ENCODE data around the gene SERPINA12.

SERPINA12 gene

DNA sequence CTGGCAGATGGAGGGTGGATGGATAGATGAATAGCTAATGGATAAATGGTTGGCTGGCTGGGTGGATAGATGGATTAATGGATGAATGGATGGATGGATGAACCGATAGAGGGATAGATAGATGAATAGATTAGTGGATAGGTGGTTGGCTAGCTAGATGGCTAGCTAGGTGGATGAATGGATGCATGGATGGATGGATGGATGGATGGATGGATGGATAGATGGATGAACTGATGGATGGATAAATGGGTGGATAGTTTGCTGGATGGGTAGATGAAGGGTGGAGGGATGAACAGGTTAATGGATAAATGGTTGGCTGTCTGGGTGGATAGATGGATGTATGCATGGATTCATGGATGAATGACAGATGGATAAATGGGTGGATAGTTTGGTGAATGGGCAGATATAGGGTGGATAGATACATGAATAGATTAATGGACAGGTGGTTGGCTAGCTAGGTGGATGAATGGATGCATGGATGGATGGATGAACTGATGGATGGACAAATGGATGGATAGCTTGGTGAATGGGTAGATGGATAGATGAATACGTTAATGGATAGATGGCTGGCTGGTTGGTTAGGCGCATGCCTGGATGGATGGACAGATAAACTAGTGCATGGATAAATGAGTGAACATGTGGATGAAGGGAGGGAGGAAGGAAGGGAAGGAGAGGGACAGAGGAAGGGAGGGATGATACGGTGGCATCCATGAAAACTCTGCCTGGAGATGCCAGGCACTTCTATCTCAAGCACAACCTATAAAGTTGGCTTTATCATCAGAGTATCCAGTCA lies 41.3 kb downstream of the SERPINA12 start:
- DNase-seq (ENCODE audit: low read depth in 2 of 3, low spot score in 1 of 3): no peak

DNA sequence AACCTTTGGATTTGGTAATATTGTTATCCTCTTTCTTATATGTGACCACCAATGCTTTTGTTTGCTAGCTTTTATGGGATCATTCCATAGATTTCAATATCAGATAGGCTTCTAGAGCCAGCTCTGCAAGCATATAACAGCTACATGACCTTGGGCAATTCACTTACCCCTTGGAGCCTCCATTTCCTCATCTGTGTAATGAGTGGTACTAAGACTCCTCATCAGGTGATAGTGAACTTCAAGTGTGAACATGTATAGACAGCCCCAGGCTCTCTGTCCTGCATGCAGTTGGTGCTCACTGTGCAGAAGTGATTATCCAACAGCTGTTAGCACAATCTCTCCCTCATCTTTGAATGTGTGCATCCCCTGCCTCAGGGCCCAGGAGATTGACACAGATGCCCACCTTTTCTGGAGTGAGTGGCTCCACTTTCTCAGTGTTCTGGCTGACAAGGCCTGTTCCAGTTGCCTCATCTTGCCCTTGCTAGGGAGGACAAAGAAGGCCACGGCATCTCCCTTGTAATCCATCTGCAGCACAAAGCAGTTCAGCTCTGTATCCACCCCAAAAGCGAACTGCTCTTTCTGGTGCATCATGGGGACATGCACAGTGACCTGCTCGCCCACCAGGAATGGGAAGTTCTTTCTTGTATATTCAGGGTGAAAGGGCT lies 42.4 kb downstream of the SERPINA12 start:
- DNase-seq (ENCODE audit: low read depth in 2 of 3, low spot score in 1 of 3): no peak

DNA sequence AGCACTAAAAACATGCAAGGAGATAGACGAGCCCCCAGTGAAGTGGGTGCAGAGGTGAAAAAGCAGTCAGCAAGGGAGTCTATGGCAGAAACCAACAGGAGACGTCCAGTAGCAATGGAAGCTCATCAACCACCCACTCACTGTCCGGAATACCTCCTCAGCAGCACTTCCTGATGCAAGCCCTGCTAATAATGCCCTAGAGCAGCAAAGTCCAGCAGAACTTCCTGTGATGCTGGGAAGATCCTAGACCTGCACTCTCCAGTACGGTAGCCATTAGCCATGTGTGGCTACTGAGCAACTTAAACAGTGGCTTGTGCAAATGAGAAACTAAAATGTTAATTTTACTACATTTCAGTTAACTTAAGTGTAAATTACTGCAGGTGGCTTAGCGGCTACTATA lies 44.2 kb downstream of the SERPINA12 start:
- no peak for DNase-seq (ENCODE audit: low read depth in 2 of 3, low spot score in 1 of 3)

DNA sequence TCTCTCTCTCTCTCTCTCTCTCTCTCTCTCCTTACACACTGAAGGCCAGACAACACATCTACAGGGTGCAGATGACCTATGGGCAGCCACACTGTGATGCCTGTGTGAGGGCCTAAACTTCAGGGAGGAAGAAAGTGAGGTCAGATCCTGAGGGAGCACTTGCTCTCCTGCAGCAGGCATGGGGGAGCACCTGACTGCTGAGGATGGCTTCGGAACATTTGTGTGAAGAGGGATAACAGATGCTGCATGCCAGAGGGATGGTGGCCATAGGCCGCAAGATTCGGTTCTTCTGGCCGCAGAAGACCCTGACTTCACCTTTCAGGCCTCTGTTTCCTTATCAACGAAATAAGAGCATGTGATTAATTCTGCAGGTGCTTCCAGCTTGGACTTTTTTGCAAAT lies 45.0 kb downstream of the SERPINA12 start:
- no peak for DNase-seq (ENCODE audit: low read depth in 2 of 3, low spot score in 1 of 3)

DNA sequence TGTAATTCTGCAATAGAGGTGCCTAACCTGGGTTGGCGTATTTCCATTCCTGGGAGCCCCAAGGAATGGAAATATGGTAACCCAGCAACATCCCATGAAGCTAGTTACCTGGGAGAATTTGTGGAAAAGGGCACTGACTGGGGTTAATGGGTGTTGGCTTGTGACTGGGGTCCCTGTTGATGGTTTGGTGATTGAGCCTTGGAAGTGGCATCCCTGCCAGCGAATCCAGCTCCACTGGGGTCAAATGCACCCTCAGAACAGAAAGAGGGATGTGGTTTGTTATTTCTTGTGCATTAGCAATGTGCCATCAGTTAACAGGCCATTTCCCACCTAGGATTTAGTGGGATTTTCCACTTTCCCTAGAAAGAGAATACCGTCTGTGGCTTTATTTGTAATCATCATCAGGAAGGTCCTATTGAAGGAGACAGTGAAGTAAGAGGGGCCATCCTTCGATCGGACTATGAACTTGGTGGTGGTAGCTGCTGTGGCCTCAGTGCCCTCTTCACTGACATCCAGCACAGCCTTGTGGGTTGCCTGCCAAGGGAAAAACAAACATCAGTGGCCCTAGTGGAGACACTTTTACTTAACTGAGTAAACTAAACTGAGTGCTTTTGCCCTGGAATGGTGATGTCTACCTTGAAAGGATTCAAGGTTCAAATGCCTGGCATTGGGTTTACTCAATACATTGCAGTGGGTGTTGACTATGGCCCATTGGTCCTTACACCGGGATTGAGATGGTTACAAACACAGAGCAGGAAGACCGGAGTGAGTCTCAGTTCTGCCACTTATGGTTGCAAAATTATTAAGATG lies 46.3 kb downstream of the SERPINA12 start:
- no peak for DNase-seq (ENCODE audit: low read depth in 2 of 3, low spot score in 1 of 3)

DNA sequence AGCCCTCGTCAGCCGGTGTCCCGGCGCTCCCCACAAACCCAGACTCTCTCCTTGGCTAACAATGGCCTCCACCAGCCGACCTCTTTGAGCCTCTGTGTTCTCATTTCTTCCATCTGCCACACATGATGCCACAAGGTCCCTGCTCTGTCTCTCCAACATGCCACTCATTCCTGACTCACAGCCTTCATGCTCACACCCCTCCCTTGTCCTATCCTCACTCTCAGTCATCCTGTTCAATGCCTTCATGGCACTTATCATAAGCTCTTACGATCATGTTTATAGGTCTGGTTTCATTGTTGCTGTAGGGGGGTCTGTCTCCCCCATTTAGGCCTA lies 47.1 kb downstream of the SERPINA12 start:
- DNase-seq (ENCODE audit: low read depth in 2 of 3, low spot score in 1 of 3): no peak

DNA sequence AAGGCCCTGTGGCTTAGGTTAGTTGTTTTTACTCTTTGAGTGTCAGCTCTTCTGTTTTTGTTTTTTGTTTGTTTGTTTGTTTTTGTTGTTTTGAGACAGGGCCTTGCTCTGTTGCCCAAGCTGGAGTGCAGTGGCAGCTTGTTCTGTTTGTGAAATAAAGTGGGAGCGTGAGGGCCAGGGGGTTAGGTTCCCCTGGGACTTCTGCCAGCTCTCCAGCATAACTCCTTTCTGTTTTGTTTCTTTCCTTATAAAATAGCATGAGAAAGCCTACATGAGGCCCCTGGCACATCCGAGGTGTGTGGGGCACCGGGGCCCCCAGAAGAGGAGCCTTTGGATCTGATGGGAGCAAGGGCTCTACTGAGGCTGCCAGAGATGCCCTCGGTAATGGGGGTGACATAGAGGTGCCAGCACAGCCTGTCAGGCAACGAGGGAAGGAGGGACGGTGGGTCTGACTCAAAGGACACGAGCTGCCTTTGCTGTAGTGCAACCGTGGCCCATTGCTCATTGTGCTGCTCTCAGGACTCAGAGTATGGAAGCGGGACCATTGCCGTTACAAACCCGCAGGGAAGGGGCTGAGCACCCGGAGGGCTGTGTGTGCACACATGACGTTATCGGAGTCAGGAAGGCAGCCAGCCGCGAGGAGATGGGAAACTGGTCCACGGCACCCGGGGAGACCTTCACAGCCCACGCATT lies 47.6 kb downstream of the SERPINA12 start:
- DNase-seq (ENCODE audit: low read depth in 2 of 3, low spot score in 1 of 3): no peak

DNA sequence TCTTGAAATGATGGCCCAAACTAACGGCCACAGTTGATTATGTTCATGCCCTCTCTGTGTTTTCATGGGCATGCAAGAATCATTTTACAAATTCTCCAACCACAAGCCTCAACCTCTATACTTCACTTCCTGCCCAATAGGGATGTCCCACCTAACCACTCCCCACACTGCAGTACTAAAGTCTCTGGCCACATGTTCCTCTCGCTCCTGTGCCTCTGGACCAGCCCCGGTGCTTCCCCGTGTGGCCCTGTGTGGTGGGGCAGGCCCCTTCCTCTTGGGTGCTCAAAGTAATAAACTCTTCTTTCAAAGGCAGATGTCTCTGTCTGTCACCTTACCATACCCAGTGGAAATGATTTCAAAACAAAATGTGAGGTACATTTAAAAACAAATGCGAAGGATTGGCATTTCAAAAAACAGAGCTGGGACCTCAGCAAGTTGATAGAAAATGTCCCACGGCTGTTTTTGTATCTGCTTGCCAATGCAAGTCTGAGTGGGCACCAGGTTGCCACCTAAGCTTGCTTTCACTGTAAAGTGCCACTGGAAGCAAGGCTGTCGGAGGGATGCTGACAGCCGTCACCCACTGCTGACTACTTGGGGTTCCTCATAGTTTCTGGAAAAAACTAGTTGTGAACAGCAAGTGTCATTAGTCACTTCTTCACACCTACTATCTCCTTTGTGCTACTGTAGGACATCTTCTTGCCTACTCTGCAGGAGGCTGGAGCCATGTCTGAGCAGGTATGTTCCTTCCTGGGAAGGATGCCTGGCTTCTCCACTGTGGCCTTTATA lies 48.4 kb downstream of the SERPINA12 start:
- DNase-seq (ENCODE audit: low read depth in 2 of 3, low spot score in 1 of 3): no peak

DNA sequence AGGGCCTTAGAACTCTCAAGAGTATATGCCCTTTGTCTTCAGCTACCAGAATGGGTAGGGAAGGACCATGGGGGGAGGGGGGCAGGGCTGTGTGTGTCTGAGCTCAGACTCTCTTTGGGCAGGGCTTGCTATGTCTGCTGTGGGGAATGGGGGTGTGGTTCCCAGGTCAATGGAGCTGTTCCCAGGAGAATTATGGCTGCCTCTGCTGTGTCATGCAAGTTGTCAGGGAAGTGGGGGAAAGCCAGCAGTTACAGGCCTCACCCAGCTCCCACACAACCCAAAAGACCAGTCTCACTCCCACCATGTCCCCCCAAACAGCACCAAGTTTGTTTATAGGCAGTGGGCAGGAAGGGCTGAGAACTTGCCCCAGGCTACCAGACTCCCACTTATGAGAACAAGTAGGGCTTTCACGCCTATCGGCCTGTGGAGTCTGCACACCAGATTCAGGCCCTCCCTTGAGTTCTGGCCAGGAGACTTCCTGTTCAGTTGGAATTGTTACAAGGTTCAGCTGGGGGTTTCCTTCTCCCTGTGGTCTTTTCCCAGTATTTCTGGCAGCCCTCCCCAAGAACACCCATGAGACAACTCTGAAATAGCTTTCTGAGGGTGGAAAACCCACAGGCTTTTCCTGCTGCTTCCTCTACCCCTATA lies 50.6 kb downstream of the SERPINA12 start:
- no peak for DNase-seq (ENCODE audit: low read depth in 2 of 3, low spot score in 1 of 3)

DNA sequence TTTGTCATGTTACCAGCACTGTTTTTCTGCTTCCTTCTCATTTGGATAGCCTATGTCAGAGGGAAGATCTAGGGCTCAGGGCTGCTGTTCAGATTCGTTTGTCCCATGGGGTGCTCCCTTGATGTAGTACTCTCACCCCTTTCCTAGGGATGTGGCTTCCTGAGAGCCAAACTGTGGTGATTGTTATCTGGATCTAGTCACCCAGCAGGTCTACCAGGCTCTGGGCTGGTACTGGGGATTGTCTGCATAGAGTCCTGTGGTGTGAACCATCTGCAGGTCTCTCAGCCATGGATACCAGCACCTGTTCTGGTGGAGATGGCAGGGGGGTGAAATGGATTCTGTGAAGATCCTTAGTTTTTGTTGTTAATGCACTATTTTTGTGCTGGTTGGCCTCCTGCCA lies 51.2 kb downstream of the SERPINA12 start:
- DNase-seq (ENCODE audit: low read depth in 2 of 3, low spot score in 1 of 3): no peak

DNA sequence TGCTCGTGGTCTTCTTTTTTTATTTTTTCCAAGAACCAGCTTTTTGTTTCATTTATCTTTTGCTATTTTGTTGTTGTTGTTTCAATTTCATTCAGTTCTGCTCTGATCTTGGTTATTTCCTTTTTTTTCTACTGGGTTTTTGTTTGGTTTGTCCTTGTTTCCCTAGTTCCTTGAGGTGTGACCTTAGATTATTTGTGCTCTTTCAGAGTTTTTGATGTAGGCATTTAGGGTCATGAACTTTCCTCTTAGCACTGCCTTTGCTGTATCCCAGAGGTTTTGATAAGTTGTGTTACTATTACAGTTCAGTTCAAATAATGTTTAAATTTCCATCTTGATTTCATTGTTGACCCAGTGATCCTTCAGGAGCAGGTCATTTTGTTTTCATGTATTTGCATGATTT lies 53.3 kb downstream of the SERPINA12 start:
- no peak for DNase-seq (ENCODE audit: low read depth in 2 of 3, low spot score in 1 of 3)

DNA sequence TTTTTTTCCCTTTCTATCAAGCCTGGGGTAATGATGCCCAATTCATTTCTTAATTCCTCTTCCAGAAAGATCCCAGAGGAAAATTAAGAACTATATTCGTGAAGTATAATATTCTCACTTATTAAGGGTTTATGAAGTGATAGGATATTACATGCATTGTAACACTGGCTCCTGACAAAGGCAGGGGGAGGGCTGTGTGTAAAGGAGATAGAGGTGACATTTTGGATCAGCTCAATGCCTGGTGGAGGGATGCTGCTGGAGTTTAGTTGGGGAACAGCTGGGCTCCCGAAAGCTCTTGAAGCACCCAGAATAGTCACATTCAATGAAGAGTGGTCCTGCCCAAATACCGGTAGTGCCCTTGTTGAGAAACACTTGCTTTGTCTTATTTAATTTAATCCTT lies 57.4 kb downstream of the SERPINA12 start:
- DNase-seq (ENCODE audit: low read depth in 2 of 3, low spot score in 1 of 3): no peak

DNA sequence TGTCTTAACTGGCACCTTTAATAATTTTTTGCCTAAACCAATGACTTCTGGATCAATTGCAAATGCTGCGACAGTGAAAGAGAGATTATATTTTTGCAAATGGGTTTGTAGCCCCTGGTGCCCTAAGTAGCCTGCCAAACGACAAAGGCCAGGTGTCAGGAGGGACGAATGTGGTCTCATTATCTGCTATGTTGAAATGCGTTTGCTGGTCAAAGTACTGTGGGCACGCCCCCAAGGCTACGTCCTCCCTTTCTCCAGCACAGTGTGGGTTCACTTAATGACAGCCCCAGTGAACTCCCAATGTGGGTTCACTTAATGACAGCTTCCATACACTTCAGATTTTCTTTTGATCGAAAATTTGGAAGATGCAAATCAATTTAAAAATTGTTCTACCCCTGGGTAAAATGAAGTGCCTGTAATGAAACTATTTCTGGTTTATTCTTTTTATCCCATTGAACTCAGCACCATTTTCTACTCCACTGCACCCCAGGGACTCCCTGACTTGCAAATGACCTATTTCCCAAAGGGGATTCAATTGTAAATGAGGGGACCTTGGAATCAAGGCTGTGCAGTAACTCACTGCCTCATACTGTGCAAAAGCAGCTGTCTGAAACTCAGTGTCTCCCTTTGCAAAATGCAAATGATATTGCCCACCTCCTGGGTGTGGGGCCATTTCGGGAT lies 58.0 kb downstream of the SERPINA12 start:
- no peak for DNase-seq (ENCODE audit: low read depth in 2 of 3, low spot score in 1 of 3)

DNA sequence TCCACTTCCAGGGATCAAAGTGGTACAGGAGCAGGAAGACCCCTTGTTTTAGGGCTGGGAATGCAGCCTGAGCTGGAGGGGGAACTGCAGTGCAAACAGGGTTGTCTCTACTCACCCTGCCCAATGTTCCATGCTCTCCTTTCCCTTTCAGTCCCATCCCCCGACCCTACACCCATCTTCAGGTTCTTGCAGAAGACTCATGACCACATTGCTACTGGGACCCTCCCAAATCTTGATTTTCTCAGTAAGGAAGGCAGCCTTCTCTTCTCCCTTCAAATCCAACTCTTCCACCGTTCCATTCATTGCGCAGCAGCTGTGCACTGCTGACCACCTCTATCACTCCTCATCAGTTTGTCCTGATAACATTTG lies 58.6 kb downstream of the SERPINA12 start:
- no peak for DNase-seq (ENCODE audit: low read depth in 2 of 3, low spot score in 1 of 3)

DNA sequence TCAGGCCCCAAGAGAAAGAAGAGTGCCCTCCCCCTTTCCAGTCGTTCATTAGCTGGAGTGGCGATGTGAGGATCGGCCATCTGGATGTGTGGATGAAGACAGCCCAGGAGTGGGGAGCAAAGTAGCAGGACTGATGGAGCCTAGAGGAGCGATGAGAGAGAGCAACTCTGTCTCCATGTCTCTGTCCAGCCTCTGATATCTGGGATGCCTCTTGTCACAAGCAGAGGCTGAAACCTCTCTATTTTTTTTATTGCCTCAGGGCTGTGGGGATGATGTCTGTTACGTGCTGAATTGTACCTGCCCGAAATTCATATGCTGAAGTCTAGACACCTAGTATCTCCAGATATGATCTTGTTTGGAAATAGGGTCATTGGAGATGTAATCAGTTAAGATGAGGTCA lies 59.3 kb downstream of the SERPINA12 start:
- DNase-seq (ENCODE audit: low read depth in 2 of 3, low spot score in 1 of 3): no peak

DNA sequence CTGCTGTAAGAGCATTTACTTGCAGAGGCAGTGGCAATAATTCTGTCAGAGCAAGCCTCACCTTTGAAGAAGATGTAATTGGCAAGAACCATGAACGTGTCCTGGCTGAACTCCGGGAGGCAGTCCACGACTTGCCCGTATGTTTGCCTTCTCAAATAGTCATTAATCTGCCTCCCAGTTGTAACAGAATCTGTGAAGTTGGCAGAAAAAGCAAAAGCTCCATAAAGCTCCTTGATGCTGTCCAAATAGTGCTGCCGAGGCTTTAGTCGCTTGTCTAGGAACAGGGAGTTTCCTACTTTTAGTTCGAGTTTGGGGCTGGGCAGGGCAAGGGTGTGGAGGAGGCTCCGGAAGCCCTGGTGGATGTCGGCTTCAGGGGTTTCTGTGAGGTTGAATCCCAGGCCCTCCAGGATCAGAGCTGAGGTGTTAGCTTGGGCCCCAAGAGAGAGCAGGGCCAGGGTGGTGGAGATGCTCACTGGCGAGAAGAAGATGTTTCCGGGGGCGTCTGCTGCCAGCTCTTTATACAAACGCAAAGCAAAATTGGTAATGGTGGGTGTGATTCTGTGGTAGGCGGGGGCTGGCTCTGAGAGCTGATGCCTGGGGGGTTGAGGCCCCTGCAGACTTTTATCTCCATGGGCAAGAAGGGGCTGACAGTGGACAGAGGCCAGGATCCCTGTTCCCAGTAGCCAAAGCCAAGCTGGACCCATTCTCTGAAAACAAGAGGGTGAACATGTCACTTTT lies 61.0 kb downstream of the SERPINA12 start:
- DNase-seq (ENCODE audit: low read depth in 2 of 3, low spot score in 1 of 3): no peak

DNA sequence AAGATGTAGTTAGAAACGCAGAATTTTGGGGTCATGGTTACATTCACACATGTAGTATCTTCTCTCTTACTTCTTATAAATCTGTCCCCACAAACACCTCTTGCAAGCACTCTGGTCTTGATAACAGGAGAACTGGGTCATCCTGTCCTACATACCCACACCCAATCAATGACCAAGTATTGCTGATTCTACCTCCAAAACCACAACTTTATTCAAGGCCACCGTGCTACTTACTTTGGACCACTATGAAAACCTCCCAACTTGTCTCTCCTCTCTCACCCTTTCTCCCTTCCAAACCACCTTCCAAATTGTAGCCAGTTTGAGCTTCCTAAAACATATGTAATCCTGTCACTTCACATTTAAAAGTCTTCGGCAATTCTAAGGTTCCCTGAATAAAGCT lies 62.1 kb downstream of the SERPINA12 start:
- DNase-seq (ENCODE audit: low read depth in 2 of 3, low spot score in 1 of 3): no peak

DNA sequence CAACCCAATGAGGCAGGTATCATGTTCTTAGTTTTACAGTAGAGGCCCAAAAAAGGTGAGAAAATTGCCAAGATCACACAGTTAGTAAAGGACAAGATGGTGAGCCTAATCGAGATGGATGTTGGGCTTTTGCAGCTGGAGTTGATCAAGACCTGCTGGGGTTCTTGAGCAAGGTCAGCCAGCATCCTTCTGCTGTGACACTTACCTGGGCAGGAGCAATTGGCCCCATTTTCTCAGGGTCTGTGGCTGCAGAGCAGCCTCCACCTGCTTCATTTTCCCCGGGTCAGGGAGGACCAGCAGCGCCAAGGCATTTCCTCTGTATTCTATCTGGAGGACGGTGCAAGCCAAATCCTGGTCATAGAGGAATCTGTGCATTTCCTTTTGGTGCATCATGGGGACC lies 63.1 kb downstream of the SERPINA12 start:
- DNase-seq (ENCODE audit: low read depth in 2 of 3, low spot score in 1 of 3): no peak

DNA sequence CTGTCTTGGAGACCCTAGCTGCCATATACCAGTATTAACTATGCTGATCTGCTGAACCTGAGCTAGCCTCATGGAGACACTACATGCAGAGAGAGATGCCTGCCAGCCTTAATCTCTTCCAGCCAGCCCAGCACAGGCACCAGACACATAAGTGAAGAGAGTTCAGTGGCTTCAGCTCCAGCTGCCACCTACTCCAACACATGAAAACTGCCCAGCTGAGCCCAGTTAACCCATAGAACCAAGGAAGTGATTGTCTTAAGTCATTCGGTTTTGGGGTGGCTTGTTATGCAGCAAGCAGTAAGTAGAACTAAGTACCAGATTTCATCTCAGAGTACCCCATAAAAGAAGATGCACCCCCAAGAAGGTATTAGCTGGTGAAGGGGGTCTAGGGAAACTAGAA lies 64.3 kb downstream of the SERPINA12 start:
- no peak for DNase-seq (ENCODE audit: low read depth in 2 of 3, low spot score in 1 of 3)
